ENCODE data around the gene MROH9.

MROH9 gene

GRCh38 chr1:171082606-171083005 is 147.3 kb downstream of the MROH9 start:
- no peak for DNase-seq

GRCh38 chr1:171083222-171083621 is 147.9 kb downstream of the MROH9 start:
- DNase-seq: no peak

DNA sequence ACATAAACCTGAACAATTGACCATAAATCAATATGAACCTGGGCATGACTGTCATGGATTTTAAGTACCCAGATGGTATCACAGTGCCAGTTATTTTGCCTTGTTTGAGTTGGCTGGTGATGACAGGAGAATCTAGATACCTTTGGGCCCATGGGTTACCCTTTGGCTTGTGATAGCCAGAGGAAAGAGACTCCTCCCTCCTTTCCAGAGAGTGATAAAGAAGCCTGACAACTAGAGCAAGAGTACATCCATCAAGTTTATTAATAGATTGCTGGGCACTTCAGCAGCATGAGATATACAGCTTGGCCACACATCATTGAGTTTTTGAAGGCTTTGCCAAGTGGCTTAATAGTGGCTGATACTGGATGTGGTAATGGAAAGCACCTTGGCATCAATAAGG is 148.8 kb downstream of the MROH9 start:
- DNase-seq: no peak

GRCh38 chr1:171084870-171085269 is 149.5 kb downstream of the MROH9 start:
- no peak for DNase-seq

- no peak for DNase-seq
Observed at GRCh38 chr1:171087896-171088295, 152.6 kb downstream of the MROH9 start.

DNA sequence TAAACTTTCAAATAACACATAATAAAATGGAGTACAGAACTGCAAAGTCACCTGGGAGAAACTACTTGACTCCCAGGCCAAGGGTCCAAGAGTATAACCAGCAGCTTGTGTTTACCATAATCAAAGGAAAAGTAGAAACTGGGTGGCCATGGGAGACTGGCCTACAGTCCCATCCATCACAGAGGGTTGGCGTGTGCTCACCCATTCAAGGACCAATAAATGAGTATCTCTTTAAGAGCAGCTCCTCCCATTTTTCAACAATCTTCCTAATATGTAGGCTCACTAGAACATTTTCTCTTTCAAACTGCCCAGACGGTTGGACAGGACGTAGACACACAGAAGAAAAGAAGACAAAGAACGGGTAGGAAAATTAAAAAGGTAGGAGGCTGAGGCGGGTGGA is 155.3 kb downstream of the MROH9 start, which contains the start of gene FMO3:
Gene FMO3 (plus strand): TSS at position 302 of the 400 bp plus-strand sequence. CDS start 1,754 bp downstream, outside the sequence.
- no peak for DNase-seq

- no peak for DNase-seq
Observed at GRCh38 chr1:171103862-171104261, 168.5 kb downstream of the MROH9 start.

- DNase-seq: no peak
Observed at GRCh38 chr1:171107262-171107940, 172.1 kb downstream of the MROH9 start.

- no peak for DNase-seq
Observed at GRCh38 chr1:171107969-171108368, 172.6 kb downstream of the MROH9 start.

DNA sequence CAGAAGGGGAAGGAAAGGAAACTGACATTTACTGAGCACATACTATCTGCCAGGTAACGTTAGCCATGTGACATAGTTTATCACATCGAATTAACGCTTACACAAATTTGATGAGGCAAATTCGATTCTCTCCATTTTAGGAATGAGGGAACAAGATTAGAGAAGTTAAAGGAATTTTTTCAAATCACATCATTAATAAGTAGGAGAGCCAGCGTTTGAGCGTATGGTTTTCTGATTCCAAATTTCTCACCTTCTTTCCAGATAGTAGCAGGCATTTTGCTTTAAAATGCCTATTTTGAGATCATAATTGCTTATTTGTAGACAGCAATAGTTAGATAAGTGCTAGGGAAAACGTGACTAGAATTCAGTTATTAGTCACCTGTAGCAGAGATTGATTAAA is 174.6 kb downstream of the MROH9 start:
- no peak for DNase-seq

DNA sequence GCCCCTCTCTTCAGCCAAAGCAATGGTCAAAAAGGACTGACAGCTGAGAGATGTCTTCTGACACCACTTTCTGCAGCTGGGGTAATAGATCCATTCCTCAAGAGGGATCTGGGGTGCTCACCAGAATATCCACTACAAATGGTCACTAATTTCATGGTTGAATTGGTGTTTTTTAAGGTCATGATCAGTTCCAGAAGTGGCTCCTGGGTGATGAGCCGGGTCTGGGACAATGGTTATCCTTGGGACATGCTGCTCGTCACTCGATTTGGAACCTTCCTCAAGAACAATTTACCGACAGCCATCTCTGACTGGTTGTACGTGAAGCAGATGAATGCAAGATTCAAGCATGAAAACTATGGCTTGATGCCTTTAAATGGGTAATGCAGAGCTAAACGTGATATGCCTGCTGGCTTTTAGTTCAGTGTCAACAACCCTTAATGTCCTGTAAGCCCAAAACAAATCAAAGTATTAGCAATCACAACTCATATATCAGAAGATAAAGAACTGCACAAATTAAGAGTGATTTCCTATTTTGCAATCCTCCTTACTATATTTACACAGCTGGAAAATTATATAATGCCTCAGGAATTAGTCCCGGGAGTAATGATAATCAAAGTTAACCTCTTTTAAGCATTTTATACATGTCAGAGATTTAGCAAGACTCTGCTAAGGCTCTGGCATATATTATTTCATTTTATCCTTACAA is 175.4 kb downstream of the MROH9 start:
- no peak for DNase-seq

GRCh38 chr1:171112119-171112518 is 176.8 kb downstream of the MROH9 start:
- DNase-seq: no peak

DNA sequence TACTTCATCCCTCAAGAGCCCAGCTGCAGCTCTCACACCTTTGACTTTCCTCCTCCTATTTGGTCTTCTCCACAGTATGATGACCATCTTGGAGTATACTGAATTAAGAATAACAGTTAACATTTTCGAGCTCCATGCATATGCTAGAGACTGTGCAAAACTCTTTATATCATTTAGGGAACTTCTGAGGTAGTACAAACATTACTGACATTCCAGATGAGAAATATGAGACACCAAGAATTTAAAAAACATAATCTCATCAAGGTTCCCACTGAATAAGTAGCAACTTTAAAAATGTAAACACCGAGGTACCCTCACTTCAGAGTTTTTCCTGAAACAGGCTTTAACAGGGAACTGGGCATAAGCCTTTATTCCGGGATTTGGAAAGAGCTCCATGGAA is 178.0 kb downstream of the MROH9 start:
- no peak for DNase-seq

Data from effector CD8-positive, alpha-beta T cell (primary cell).